A549 (cell line): ENCODE measurements around the gene UTP11. TPM values are rescaled to one million over a fixed set of nuclear protein-coding genes. Genes with fewer than 3 reads are reported as not detected.

Experiments used
- ATAC-seq, 2 experiments: fragments of 200-7000 bp in 1 of 2; fragments of >200 bp in 1 of 2; cut with Nextera tagmentation in 1 of 2; cut with Tn5 transposase in 1 of 2; 3 replicates each; pipeline versions ENCODE4 v1.8.0 to v1.9.1; 2018 to 2020; ENCODE audit warnings: mild to moderate bottlenecking in 1 of 2, moderate library complexity in 1 of 2
- CTCF ChIA-PET: fragments of 300-600 bp; sonication (Branson Sonifier 250); formaldehyde crosslinking; extraction: SDS; loops from one replicate; lab custom pipeline; 2021; ENCODE audit warnings: antibody characterized with exemption, inconsistent platforms; lab: Yijun Ruan, JAX
- POLR2A ChIA-PET: fragments of 350-600 bp; formaldehyde crosslinking; extraction: SDS; loops from one replicate; lab custom pipeline; 2021; ENCODE audit warnings: antibody characterized with exemption, inconsistent platforms; lab: Yijun Ruan, JAX
- DNase-seq, 2 experiments: peaks; one replicate each; pipeline versions ENCODE4 v3.0.0 to v3.0.0-alpha.2; 2011 to 2016; ENCODE audit warnings: low read depth in 1 of 2, low spot score in 1 of 2
- FAIRE-seq: peaks from 2 replicates; lab custom pipeline; 2011; peaks lifted over from hg19 to GRCh38; lab: Jason Lieb, UNC
- H3K27ac ChIP-seq, 2 experiments: fragments of >200 bp; sonication (Bioruptor Twin); formaldehyde crosslinking; 3 replicates each; pipeline ENCODE4 v1.5.1; 2016 to 2017
- H3K4me1 ChIP-seq: fragments of >200 bp; sonication (Bioruptor Twin); formaldehyde crosslinking; 3 replicates; pipeline ENCODE4 v1.6.1; 2016
- H3K4me2 ChIP-seq: fragments of >200 bp; sonication (Bioruptor Twin); formaldehyde crosslinking; 3 replicates; pipeline ENCODE4 v1.6.1; 2016
- H3K4me3 ChIP-seq: fragments of >200 bp; sonication (Bioruptor Twin); formaldehyde crosslinking; 3 replicates; pipeline ENCODE4 v1.5.1; 2016
- H3K9me3 ChIP-seq: fragments of >200 bp; sonication (Bioruptor Twin); formaldehyde crosslinking; 3 replicates; pipeline ENCODE4 v1.6.1; 2016
- CEBPB ChIP-seq, 2 experiments: fragments of >200 bp in 1 of 2; sonication (Bioruptor Twin) in 1 of 2; formaldehyde crosslinking in 1 of 2; IDR thresholded peaks; 2 replicates each; pipeline ENCODE4 v1.6.1; 2012 to 2016
- HOXB13 ChIP-seq: fragments of 250-450 bp; sonication (Bioruptor Pico); IDR thresholded peaks from 2 replicates; pipeline ENCODE4 v1.5.0; 2020; ENCODE audit warnings: low read depth, mild to moderate bottlenecking, moderate library complexity
- MAFK ChIP-seq: fragments of 450-650 bp; IDR thresholded peaks from 2 replicates; pipeline ENCODE4 v1.6.1; 2014; ENCODE audit not compliant: partially characterized antibody
- MYC ChIP-seq: IDR thresholded peaks from 2 replicates; pipeline ENCODE4 v1.6.1; 2012; ENCODE audit warnings: mild to moderate bottlenecking, inconsistent platforms, low read length, improper control_type of control experiment, borderline replicate concordance
- NFE2L2 ChIP-seq: fragments of 150-350 bp; conservative IDR thresholded peaks from 2 replicates; pipeline ENCODE4 v1.6.1; 2014; ENCODE audit warnings: low read length
- PBX3 ChIP-seq: IDR thresholded peaks from 2 replicates; pipeline ENCODE4 v1.6.1; 2012
- PHF8 ChIP-seq: fragments of 200-600 bp; sonication (generic); IDR thresholded peaks from 2 replicates; pipeline ENCODE4 v1.6.1; 2016; ENCODE audit warnings: low read depth, mild to moderate bottlenecking, antibody characterized with exemption, moderate library complexity, borderline replicate concordance
- RCOR1 ChIP-seq: fragments of 150-350 bp; IDR thresholded peaks from 2 replicates; pipeline ENCODE4 v1.6.1; 2014; ENCODE audit warnings: antibody characterized with exemption, low read length, low read depth
- RFX5 ChIP-seq: fragments of 450-650 bp; IDR thresholded peaks from 2 replicates; pipeline ENCODE4 v1.7.1; 2014; ENCODE audit warnings: antibody characterized with exemption, mild to moderate bottlenecking, moderate library complexity
- RNF2 ChIP-seq: fragments of 200-600 bp; sonication (generic); IDR thresholded peaks from 2 replicates; pipeline ENCODE4 v1.6.1; 2016; ENCODE audit warnings: low read depth, mild to moderate bottlenecking, antibody characterized with exemption, moderate library complexity, borderline replicate concordance
- TFCP2L1 ChIP-seq: fragments of 250-450 bp; sonication (Bioruptor Pico); IDR thresholded peaks from 2 replicates; pipeline ENCODE4 v1.5.0; 2021; ENCODE audit warnings: mild to moderate bottlenecking
- ZC3H11A ChIP-seq: fragments of 450-650 bp; IDR thresholded peaks from 2 replicates; pipeline ENCODE4 v1.6.1; 2014; ENCODE audit warnings: antibody characterized with exemption, mild to moderate bottlenecking
- WGBS: methylation state at CpG from one replicate; pipeline ENCODE4 v1.1.6; 2017; ENCODE audit errors: missing lambda C conversion rate; 5-methylcytosine and 5-hydroxymethylcytosine counted together
- polyA plus RNA-seq, 4 experiments: library from polyadenylated mRNA; depleted of rRNA in 3 of 4; stranded (reverse); fragments of >200 nt; fragmentation: RNase III in 1 of 4; extraction: RNeasy Plus Mini Kit Qiagen cat#74134 plus additional on column Dnase treatment in 1 of 4; gene quantifications; 2 replicates in 3 of 4; 3 replicates in 1 of 4; pipeline ENCODE4 v1.2.3, GENCODE V29; 2011 to 2017
- TF ChIP-seq, protein P1 (sequence below): fragments of 250-450 bp; sonication (Bioruptor Pico); IDR thresholded peaks from 2 replicates; pipeline ENCODE4 v1.5.0; 2021; ENCODE audit warnings: mild to moderate bottlenecking, moderate library complexity, borderline replicate concordance

UTP11 gene
- polyA plus RNA-seq, 2 of the 4 experiments (the other 2 are of a cell fraction): 37.6 to 44.8 TPM

GRCh38 chr1:38029081-38029681 is 16.6 kb downstream of the UTP11 start (continued):
- TF ChIP-seq HOXB13 (no peak), PBX3 (no peak), CEBPB (IDR thresholded peaks at IDR 0.05) (no peak)

DNA sequence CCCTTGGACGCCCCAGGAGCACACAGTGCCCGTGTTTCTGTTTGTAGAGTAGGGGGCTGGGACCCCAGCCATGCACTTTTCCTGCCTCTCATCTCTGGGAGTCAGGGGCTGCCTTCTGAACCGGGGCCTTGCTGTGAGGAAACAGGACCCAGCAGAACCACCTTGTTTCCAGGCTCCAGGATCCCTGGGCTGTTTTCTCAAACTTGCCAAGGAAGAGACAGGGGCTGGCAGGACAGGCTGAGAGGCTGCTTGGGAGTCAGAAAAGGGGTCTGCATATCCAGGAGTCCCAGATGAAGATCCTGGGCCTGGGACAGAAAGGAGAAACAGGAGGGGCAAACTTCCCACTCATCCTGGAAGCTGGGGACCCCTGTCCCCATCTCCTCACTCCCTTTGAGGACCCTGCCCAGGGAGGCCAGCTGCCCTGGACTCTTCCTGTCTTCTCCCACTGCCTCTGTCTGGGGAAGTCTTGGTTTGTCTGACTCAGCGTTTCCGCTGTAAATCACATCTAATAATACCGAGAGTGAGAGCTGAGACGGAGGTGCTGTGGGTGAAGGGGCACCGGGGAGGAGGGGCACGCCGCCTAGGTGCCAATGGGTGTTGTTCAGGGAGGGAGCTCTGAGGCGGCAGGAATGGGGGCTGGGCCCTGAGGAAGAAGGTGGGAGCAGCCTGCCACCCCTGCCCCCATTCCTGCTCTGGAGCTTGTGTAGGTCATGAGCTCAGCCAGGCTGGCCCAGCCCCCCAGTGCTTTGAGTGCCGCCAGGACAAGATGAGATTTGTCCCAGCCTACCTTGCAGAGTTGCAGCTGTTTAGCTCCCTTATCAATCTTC is 17.4 kb downstream of the UTP11 start:
- ATAC-seq (peak in 1 of 2 experiments; percentile 33; a peak in 3 of 6 replicates), DNase-seq (no peak), FAIRE-seq (no peak)
- CTCF ChIA-PET: interaction anchor here (0.6 to 2.5 kb wide), 4 partner anchors 8 to 805 kb away, joined by 3 to 8 read pairs (median 4); no protein-coding TSS in a partner anchor
- POLR2A ChIA-PET: interaction anchor here (1.2 kb wide), 1 partner anchor 9 kb away, joined by 4 read pairs; no protein-coding TSS in a partner anchor
- 0 out of 3 replicates have a peak, but pooled peaks cover 3% of the 10 kb centered on the region for H3K4me1 ChIP-seq
- peak overlapping the region in 1 of 2 experiments; percentile 52; a peak in 3 of 6 replicates for H3K27ac ChIP-seq
- 71% methylated on average over 10 of the region's 12 CpGs for WGBS
- TF ChIP-seq MYC: no peak
- TF ChIP-seq CEBPB (IDR thresholded peaks at IDR 0.05): no peak
- TF ChIP-seq PBX3: no peak
- TF ChIP-seq ZC3H11A: no peak
- no peak for TF ChIP-seq RNF2
- TF ChIP-seq NFE2L2: no peak
- TF ChIP-seq, protein P1, sequence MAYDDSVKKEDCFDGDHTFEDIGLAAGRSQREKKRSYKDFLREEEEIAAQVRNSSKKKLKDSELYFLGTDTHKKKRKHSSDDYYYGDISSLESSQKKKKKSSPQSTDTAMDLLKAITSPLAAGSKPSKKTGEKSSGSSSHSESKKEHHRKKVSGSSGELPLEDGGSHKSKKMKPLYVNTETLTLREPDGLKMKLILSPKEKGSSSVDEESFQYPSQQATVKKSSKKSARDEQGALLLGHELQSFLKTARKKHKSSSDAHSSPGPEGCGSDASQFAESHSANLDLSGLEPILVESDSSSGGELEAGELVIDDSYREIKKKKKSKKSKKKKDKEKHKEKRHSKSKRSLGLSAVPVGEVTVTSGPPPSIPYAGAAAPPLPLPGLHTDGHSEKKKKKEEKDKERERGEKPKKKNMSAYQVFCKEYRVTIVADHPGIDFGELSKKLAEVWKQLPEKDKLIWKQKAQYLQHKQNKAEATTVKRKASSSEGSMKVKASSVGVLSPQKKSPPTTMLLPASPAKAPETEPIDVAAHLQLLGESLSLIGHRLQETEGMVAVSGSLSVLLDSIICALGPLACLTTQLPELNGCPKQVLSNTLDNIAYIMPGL: no peak
- no peak for TF ChIP-seq RFX5
- TF ChIP-seq MAFK: peak; percentile 84
- H3K9me3 ChIP-seq: no peaks in the 10 kb centered on the region
- no peak overlapping the region for H3K4me2 ChIP-seq
- no peak overlapping the region for H3K4me3 ChIP-seq

DNA sequence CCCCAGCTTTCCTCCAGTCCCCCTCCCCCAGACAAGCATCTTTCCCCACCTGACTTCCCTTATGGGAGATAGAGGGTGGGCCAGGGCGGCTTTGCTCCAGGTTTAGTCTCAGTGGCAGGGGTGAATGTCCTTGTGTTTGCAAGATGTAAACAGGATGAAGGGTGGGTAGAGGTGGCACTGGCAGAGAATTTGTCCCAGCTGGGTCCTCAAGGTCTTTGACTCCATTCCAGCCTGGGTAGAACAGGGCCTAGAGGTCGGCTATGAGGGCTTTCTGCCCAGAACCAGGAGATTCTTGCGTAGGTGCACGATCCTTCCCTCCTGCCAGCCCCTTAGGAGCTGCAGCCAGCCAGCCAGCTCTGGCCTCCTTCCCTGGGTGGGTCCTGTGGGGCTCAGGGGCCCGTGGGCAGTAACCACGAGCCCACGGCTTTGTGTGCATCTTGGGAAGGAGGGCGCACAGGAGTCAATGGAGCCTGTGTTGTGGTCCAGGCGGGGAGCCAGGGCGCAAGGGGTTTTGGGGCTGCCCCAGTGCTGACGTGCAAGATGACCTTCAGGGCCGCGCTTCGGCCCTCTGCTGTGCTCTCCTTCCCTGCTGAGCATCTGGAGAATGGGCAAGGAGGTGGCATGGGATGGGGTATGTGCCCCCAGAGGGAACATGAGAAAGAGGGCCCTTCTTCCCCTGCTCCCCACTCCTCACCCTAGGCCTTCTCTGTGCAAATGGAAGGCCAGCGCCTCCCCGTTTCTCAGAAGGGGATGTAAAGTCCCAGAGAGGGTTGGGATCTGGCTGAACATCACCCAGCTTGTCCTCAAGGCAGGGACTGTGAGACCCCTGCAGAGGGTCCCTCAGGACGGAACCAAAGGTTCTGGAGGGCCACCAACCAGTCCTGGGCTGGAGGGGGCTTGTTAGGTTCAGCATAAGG is 18.3 kb downstream of the UTP11 start:
- DNase-seq: no peak
- Histone ChIP-seq H3K27ac (peak overlapping the region in 1 of 2 experiments; percentile 52; a peak in 2 of 6 replicates), H3K4me2 (no peak overlapping the region), H3K9me3 (no peaks in the 10 kb centered on the region), H3K4me3 (no peak overlapping the region), H3K4me1 (0 out of 3 replicates have a peak, but pooled peaks cover 3% of the 10 kb centered on the region)
- FAIRE-seq: no peak
- ChIA-PET POLR2A (interaction anchor here (1.2 kb wide), 1 partner anchor 8 kb away, joined by 4 read pairs; no protein-coding TSS in a partner anchor), CTCF (interaction anchor here (1.2 to 2.5 kb wide), 3 partner anchors 8 to 804 kb away, joined by 3 to 8 read pairs (median 6); no protein-coding TSS in a partner anchor)
- 83% methylated on average over 14 of the region's 17 CpGs for WGBS
- ATAC-seq: no peak
- TF ChIP-seq PHF8 (no peak), RCOR1 (no peak), TFCP2L1 (CRISPR knock-in tag) (no peak)
